B cell (primary cell): ENCODE data around the gene WNT1. TPM values are rescaled to one million over a fixed set of nuclear protein-coding genes. Genes with fewer than 3 reads are reported as not detected.
A peak's percentile ranks its signal among the peaks of the same experiment; 100 is the strongest.

Experiments used
- ATAC-seq: fragments of 200-7000 bp; cut with Tn5 transposase; one replicate; pipeline ENCODE4 v1.10.0; 2021; ENCODE audit warnings: low read depth, mild to moderate bottlenecking, moderate number of reproducible peaks, moderate library complexity
- CTCF ChIA-PET: fragments of 350-600 bp; sonication (Branson Sonifier 250); formaldehyde crosslinking; loops from one replicate; lab custom pipeline; 2021; ENCODE audit warnings: antibody characterized with exemption, inconsistent platforms; lab: Charles Lee
- POLR2A ChIA-PET: fragments of 350-600 bp; sonication (Branson Sonifier 250); formaldehyde crosslinking; loops from one replicate; lab custom pipeline; 2021; ENCODE audit warnings: antibody characterized with exemption; lab: Charles Lee
- DNase-seq: peaks from one replicate; pipeline ENCODE4 v3.0.0; 2013
- H2AFZ ChIP-seq: 2 replicates; pipeline ENCODE4 v1.6.1; 2012; ENCODE audit warnings: mild to moderate bottlenecking, low read depth, low read length; ENCODE audit not compliant: insufficient read depth, poor library complexity, severe bottlenecking
- H3K27ac ChIP-seq, 2 donors: 1 replicate in 1 of 2; 2 replicates in 1 of 2; pipeline ENCODE4 v1.5.1; 2012 to 2013; ENCODE audit warnings: low read length in 2 of 2, mild to moderate bottlenecking in 2 of 2, moderate library complexity in 1 of 2
- H3K27me3 ChIP-seq, 4 experiments: fragments of 200-600 bp in 1 of 4; sonication (generic) in 1 of 4; replicated peaks in 1 of 4; 1 replicate in 2 of 4; 2 replicates in 2 of 4; pipeline versions ENCODE4 v1.6.1 to v1.7.0; 2013 to 2016; ENCODE audit warnings: low read length in 3 of 4, mild to moderate bottlenecking in 2 of 4, mixed read lengths in 1 of 4, moderate library complexity in 1 of 4; ENCODE audit not compliant: insufficient read depth in 4 of 4, control insufficient read depth in 3 of 4; ENCODE audit errors: control extremely low read depth in 1 of 4
- H3K36me3 ChIP-seq, 2 experiments: replicated peaks in 1 of 2; 1 replicate in 1 of 2; 2 replicates in 1 of 2; pipeline versions ENCODE4 v1.6.1 to v1.7.1; 2013; ENCODE audit warnings: low read length in 1 of 2; ENCODE audit not compliant: insufficient read depth in 2 of 2, control insufficient read depth in 1 of 2; ENCODE audit errors: control extremely low read depth in 1 of 2, extremely low read depth in 1 of 2
- H3K4me1 ChIP-seq, 2 donors: fragments of 200-600 bp in 1 of 2; sonication (generic) in 1 of 2; 1 replicate in 1 of 2; 2 replicates in 1 of 2; pipeline versions ENCODE4 v1.5.1 to v1.6.1; 2013 to 2017; ENCODE audit warnings: low read length in 2 of 2; ENCODE audit not compliant: control insufficient read depth in 2 of 2, insufficient read depth in 2 of 2
- H3K4me2 ChIP-seq: replicated peaks from 2 replicates; pipeline ENCODE3; 2012; ENCODE audit warnings: mild to moderate bottlenecking, low read depth, low read length; ENCODE audit not compliant: poor library complexity, severe bottlenecking
- H3K4me3 ChIP-seq, 5 experiments: fragments of 200-600 bp in 1 of 5; sonication (generic) in 1 of 5; 1 replicate in 3 of 5; 2 replicates in 2 of 5; pipeline versions ENCODE4 v1.5.1 to v1.7.0; 2011 to 2016; ENCODE audit warnings: low read length in 4 of 5, mild to moderate bottlenecking in 4 of 5, low read depth in 2 of 5, control low read depth in 1 of 5, moderate library complexity in 1 of 5; ENCODE audit not compliant: insufficient read depth in 1 of 5; ENCODE audit errors: control extremely low read depth in 1 of 5, extremely low read depth in 1 of 5
- H3K79me2 ChIP-seq: fragments of 200-600 bp; sonication (generic); one replicate; pipeline ENCODE4 v1.6.0; 2016; ENCODE audit warnings: low read length; ENCODE audit not compliant: control insufficient read depth, insufficient read depth
- H3K9ac ChIP-seq: fragments of 200-600 bp; sonication (generic); 2 replicates; pipeline ENCODE4 v1.6.1; 2017; ENCODE audit warnings: mild to moderate bottlenecking, low read length, moderate library complexity
- H3K9me3 ChIP-seq, 3 donors: one replicate each; pipeline versions ENCODE4 v1.6.1 to v1.7.1; 2013; ENCODE audit warnings: low read length in 2 of 3; ENCODE audit not compliant: control insufficient read depth in 2 of 3, insufficient read depth in 1 of 3; ENCODE audit errors: control extremely low read depth in 1 of 3
- H4K20me1 ChIP-seq: 2 replicates; pipeline ENCODE4 v1.6.0; 2012; ENCODE audit warnings: mild to moderate bottlenecking, low read length; ENCODE audit not compliant: insufficient read depth, control insufficient read depth, poor library complexity, severe bottlenecking
- H3K27ac Mint-ChIP-seq: one replicate; pipeline ENCODE4 v1.8.0; 2021; ENCODE audit warnings: mixed read lengths
- H3K27me3 Mint-ChIP-seq: one replicate; pipeline ENCODE4 v1.8.0; 2021; ENCODE audit warnings: mixed read lengths
- H3K4me1 Mint-ChIP-seq: one replicate; pipeline ENCODE4 v1.8.0; 2021; ENCODE audit warnings: mixed read lengths
- H3K4me3 Mint-ChIP-seq: one replicate; pipeline ENCODE4 v1.8.0; 2021; ENCODE audit warnings: mixed read lengths
- H3K9me3 Mint-ChIP-seq: one replicate; pipeline ENCODE4 v1.8.0; 2022; ENCODE audit warnings: mixed read lengths; ENCODE audit not compliant: insufficient read depth
- EZH2 ChIP-seq: IDR thresholded peaks from 2 replicates; pipeline ENCODE4 v1.6.1; 2012; ENCODE audit warnings: borderline replicate concordance, low read depth, mild to moderate bottlenecking, moderate library complexity, low read length; ENCODE audit not compliant: insufficient read depth, poor library complexity, severe bottlenecking
- WGBS: methylation state at CpG from one replicate; pipeline ENCODE4 v1.1.5; 2013; ENCODE audit warnings: missing lambda C conversion rate; ENCODE audit not compliant: insufficient coverage; 5-methylcytosine and 5-hydroxymethylcytosine counted together
- intact Hi-C: fragments of 100-400 bp; cut with micrococcal nuclease; formaldehyde crosslinking; loops from one replicate; pipeline ENCODE4 v1.10.0; 2022
- polyA plus RNA-seq: library from polyadenylated mRNA; depleted of rRNA; stranded (reverse); fragments of >200 nt; gene quantifications from 2 replicates; pipeline ENCODE4 v1.2.3, GENCODE V29; 2012
- total RNA-seq, 2 donors: library from RNA; stranded (reverse); fragments of 120-200 nt in 1 of 2; gene quantifications; 1 replicate in 1 of 2; 2 replicates in 1 of 2; pipeline versions ENCODE4 v1.2.3 to v1.2.4, GENCODE V29; 2013 to 2022
- TF ChIP-seq, protein P1 (sequence below): fragments of 200-600 bp; IDR thresholded peaks from one replicate; pipeline ENCODE4 v1.8.0; 2022; ENCODE audit warnings: antibody characterized with exemption, mild to moderate bottlenecking

The WNT1 gene
- total and polyA plus RNA-seq, 2 donors (not counting 1 experiment from before 2014, with no cell fraction given): 0.55 TPM; not detected in 1

DNA sequence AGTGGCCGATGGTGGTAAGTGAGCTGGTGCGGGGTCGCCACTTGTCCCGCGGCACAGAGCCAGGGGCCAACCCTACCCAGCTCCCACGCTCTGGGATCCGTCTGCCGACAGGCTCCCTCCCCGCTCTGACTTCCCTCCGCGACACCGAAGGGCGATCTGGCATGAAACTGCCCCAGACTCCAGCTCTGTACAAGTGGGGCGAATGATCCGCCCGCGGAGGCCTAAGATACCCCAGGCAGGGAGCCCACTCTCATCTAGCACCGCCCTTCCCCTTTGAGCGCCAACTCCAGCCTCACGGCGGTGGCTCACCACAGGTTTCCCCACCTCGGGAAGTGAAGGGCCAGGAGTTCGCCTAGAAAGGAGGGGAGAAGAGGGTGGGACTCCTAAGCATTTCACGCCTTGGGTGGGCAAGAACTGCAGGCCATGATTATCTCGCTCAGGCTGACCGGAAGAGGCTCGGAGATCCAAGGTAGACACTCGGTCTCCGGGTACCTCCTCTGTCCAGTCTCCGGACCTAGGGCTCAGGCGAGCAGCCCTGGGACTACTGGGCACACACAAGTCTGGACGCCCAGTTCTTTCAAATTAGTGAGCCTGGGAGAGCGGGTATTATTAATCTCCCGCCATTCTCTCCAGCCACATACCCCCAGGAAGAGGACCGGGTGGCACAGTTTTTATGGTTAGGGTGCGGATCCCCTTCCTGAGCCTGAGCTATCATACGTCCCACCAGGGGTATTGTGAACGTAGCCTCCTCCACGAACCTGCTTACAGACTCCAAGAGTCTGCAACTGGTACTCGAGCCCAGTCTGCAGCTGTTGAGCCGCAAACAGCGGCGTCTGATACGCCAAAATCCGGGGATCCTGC is 849 bp downstream of the WNT1 start:
- H3K9me3 Mint-ChIP-seq: no peaks in the 10 kb centered on the region
- peak overlapping the region; percentile 99 for H3K4me2 ChIP-seq

More for the DNA sequence above, 849 bp downstream of the WNT1 start:
- ChIA-PET CTCF (interaction anchor here (0.5 to 9.0 kb wide), 20 partner anchors 9 to 187 kb away, joined by 3 to 71 read pairs (median 8); partner anchors contain the start of genes ARF3, DDX23, FKBP11 and RND1), POLR2A (interaction anchor here (0.6 to 2.8 kb wide), 5 partner anchors 9 to 178 kb away, joined by 4 to 12 read pairs (median 7); partner anchors contain the start of gene DDX23)
- Histone ChIP-seq H2AFZ (peak overlapping the region; percentile 86), H4K20me1 (peaks cover under 1% of the 10 kb centered on the region), H3K79me2 (no peaks in the 10 kb centered on the region), H3K9ac (peak overlapping the region; percentile 76), H3K4me3 (peak overlapping the region; percentile 52 to 86 (median 63)), H3K27ac (no peak overlapping the region), H3K36me3 (no peaks in the 10 kb centered on the region), H3K27me3 (peaks cover 2 to 76% (median 41%) of the 10 kb centered on the region in 4 experiments), H3K4me1 (peaks cover 44 to 50% of the 10 kb centered on the region in 2 donors), H3K9me3 (peaks cover 0 to 25% (median 0%) of the 10 kb centered on the region in 3 donors)
- H3K27ac Mint-ChIP-seq: peak overlapping the region; percentile 82
- peaks cover 54% of the 10 kb centered on the region for H3K4me1 Mint-ChIP-seq
- peaks cover 63% of the 10 kb centered on the region for H3K27me3 Mint-ChIP-seq
- TF ChIP-seq EZH2: no peak
- TF ChIP-seq, protein P1, sequence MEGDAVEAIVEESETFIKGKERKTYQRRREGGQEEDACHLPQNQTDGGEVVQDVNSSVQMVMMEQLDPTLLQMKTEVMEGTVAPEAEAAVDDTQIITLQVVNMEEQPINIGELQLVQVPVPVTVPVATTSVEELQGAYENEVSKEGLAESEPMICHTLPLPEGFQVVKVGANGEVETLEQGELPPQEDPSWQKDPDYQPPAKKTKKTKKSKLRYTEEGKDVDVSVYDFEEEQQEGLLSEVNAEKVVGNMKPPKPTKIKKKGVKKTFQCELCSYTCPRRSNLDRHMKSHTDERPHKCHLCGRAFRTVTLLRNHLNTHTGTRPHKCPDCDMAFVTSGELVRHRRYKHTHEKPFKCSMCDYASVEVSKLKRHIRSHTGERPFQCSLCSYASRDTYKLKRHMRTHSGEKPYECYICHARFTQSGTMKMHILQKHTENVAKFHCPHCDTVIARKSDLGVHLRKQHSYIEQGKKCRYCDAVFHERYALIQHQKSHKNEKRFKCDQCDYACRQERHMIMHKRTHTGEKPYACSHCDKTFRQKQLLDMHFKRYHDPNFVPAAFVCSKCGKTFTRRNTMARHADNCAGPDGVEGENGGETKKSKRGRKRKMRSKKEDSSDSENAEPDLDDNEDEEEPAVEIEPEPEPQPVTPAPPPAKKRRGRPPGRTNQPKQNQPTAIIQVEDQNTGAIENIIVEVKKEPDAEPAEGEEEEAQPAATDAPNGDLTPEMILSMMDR: no peak
- ATAC-seq: no peak
- intact Hi-C loops: loop anchor here (1.0 to 2.0 kb wide), 4 partner anchors 9 to 151 kb away; partner anchors contain the start of gene DDX23
- WGBS: 2% methylated on average over 35 of the region's 45 CpGs
- peak overlapping the region; percentile 93 for H3K4me3 Mint-ChIP-seq
- peak; percentile 62 for DNase-seq
